DOHH2 (cell line): ENCODE results near the gene MMP23B.

ENCODE experiments used
- EZH2phosphoT487 ChIP-seq: fragments of 200-600 bp; sonication (generic); IDR thresholded peaks from 2 replicates; pipeline ENCODE4 v1.6.1; 2017; ENCODE audit warnings: borderline replicate concordance, mild to moderate bottlenecking, antibody characterized with exemption, low read length, moderate library complexity, mixed read lengths
- TF ChIP-seq, protein P1 (sequence below): fragments of 200-600 bp; sonication (generic); IDR thresholded peaks from one replicate; pipeline ENCODE4 v1.5.1; 2014; ENCODE audit warnings: antibody characterized with exemption, mild to moderate bottlenecking, low read depth, low read length; ENCODE audit not compliant: poor library complexity, severe bottlenecking

DNA sequence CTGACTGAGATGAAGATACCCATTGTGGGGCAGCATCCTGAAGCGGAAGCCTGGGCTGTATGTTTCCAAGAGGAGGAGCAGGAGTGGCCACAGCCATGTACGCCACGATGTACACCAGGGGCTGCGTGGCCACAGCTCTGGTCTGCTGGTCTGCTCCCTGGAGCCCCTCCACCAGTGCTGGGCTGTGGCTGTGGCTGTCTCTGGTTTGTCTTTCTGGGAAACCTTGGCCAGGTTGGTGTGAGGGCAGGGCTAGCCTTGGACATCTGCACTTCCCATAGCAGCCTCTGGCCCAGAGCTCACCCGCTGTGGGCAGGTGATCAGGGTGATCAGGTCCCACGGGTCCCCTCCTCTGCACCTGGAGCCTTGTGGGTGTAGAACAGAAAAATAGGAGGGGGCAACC, 14.0 kb upstream of the MMP23B start:
- TF ChIP-seq, protein P1, sequence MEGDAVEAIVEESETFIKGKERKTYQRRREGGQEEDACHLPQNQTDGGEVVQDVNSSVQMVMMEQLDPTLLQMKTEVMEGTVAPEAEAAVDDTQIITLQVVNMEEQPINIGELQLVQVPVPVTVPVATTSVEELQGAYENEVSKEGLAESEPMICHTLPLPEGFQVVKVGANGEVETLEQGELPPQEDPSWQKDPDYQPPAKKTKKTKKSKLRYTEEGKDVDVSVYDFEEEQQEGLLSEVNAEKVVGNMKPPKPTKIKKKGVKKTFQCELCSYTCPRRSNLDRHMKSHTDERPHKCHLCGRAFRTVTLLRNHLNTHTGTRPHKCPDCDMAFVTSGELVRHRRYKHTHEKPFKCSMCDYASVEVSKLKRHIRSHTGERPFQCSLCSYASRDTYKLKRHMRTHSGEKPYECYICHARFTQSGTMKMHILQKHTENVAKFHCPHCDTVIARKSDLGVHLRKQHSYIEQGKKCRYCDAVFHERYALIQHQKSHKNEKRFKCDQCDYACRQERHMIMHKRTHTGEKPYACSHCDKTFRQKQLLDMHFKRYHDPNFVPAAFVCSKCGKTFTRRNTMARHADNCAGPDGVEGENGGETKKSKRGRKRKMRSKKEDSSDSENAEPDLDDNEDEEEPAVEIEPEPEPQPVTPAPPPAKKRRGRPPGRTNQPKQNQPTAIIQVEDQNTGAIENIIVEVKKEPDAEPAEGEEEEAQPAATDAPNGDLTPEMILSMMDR: no peak
- TF ChIP-seq EZH2phosphoT487: no peak
